ENCODE data around the gene CLPTM1L. TPM values are rescaled to one million over a fixed set of nuclear protein-coding genes. Genes with fewer than 3 reads are reported as not detected.

Gene CLPTM1L
- polyA plus RNA-seq, 3 donors: 14.1 to 76.2 (median 35.0) TPM

- 92% methylated on average over 17 of the region's 18 CpGs for WGBS (ENCODE audit: insufficient coverage)
- Histone ChIP-seq H2AFZ (ENCODE audit: insufficient read depth, low read depth, low read length, poor library complexity, severe bottlenecking) (no peak overlapping the region), H3K4me3 (replicated peaks in 1 of 3; ENCODE audit: low read depth in 2 of 3, low read length in 3 of 3) (no peak overlapping the region), H3K9ac (ENCODE audit: insufficient read depth, low read length, poor library complexity, severe bottlenecking) (no peak overlapping the region), H4K20me1 (ENCODE audit: insufficient read depth, low read length) (no peaks in the 10 kb centered on the region), H3K9me3 (replicated peaks in 1 of 2; ENCODE audit: control insufficient read depth in 1 of 2, insufficient read depth in 1 of 2, low read length in 2 of 2) (peaks cover 7 to 13% of the 10 kb centered on the region in 2 donors), H3K27ac (ENCODE audit: low read depth in 1 of 2, low read length in 2 of 2) (no peak overlapping the region), H3K4me1 (ENCODE audit: control insufficient read depth in 1 of 2, insufficient read depth in 2 of 2, low read length in 2 of 2) (peaks cover 16 to 19% of the 10 kb centered on the region in 2 donors), H3K79me2 (ENCODE audit: insufficient read depth, low read length) (no peaks in the 10 kb centered on the region), H3K36me3 (replicated peaks in 1 of 2; ENCODE audit: control insufficient read depth in 1 of 2, insufficient read depth in 2 of 2, low read length in 2 of 2) (no peaks in the 10 kb centered on the region), H3K27me3 (ENCODE audit: control insufficient read depth in 2 of 2, insufficient read depth in 2 of 2, low read length in 2 of 2) (peaks cover 0 to 12% of the 10 kb centered on the region in 2 donors), H3K4me2 (replicated peaks; ENCODE audit: extremely low read depth, low read length, poor library complexity, severe bottlenecking) (no peak overlapping the region)
- Mint-ChIP-seq H3K4me1 (peaks cover 25% of the 10 kb centered on the region), H3K27me3 (ENCODE audit: low read depth in 3 of 3) (peaks cover 22 to 48% (median 32%) of the 10 kb centered on the region in 3 donors), H3K36me3 (peaks cover 0 to 3% of the 10 kb centered on the region in 2 donors), H3K9me3 (peaks cover 6 to 19% (median 15%) of the 10 kb centered on the region in 7 donors), H3K4me3 (no peak overlapping the region), H3K27ac (peak overlapping the region in 1 of 7 donors; percentile 22)
- no peak for TF ChIP-seq CTCF (IDR thresholded peaks at IDR 0.05)
- no peak for DNase-seq
- intact Hi-C loops (cut with micrococcal nuclease): loop anchor here (10.0 kb wide), 2 partner anchors 143 to 263 kb away; partner anchors contain the start of gene LPCAT1 (in 1 of the 2)
These were observed 37.4 kb upstream of the CLPTM1L start for GRCh38 chr5:1382248-1382700.

- H3K27ac Mint-ChIP-seq: peak overlapping the region in 1 of 7 donors; percentile 5
- DNase-seq: no peak
- no peak overlapping the region for H3K4me2 ChIP-seq (replicated peaks; ENCODE audit: extremely low read depth, low read length, poor library complexity, severe bottlenecking)
- H3K27me3 ChIP-seq (ENCODE audit: control insufficient read depth in 2 of 2, insufficient read depth in 2 of 2, low read length in 2 of 2): peaks cover 0 to 5% of the 10 kb centered on the region in 2 donors
- H2AFZ ChIP-seq (ENCODE audit: insufficient read depth, low read depth, low read length, poor library complexity, severe bottlenecking): no peak overlapping the region
- no peaks in the 10 kb centered on the region for H3K36me3 ChIP-seq (replicated peaks in 1 of 2; ENCODE audit: control insufficient read depth in 1 of 2, insufficient read depth in 2 of 2, low read length in 2 of 2)
- H4K20me1 ChIP-seq (ENCODE audit: insufficient read depth, low read length): no peaks in the 10 kb centered on the region
- no peaks in the 10 kb centered on the region for H3K79me2 ChIP-seq (ENCODE audit: insufficient read depth, low read length)
- peaks cover 6 to 15% (median 14%) of the 10 kb centered on the region in 7 donors for H3K9me3 Mint-ChIP-seq
- H3K4me1 ChIP-seq (ENCODE audit: control insufficient read depth in 1 of 2, insufficient read depth in 2 of 2, low read length in 2 of 2): peaks cover 10 to 14% of the 10 kb centered on the region in 2 donors
- H3K27me3 Mint-ChIP-seq (ENCODE audit: low read depth in 3 of 3): peaks cover 17 to 41% (median 25%) of the 10 kb centered on the region in 3 donors
- H3K36me3 Mint-ChIP-seq: no peaks in the 10 kb centered on the region
- intact Hi-C loops (cut with micrococcal nuclease): loop anchor here (10.0 kb wide), 2 partner anchors 143 to 263 kb away; partner anchors contain the start of gene LPCAT1 (in 1 of the 2)
- peaks cover 7 to 13% of the 10 kb centered on the region in 2 donors for H3K9me3 ChIP-seq (replicated peaks in 1 of 2; ENCODE audit: control insufficient read depth in 1 of 2, insufficient read depth in 1 of 2, low read length in 2 of 2)
- 89% methylated on average over 19 of the region's 25 CpGs for WGBS (ENCODE audit: insufficient coverage)
- TF ChIP-seq CTCF (IDR thresholded peaks at IDR 0.05): no peak
- H3K27ac ChIP-seq (ENCODE audit: low read depth in 1 of 2, low read length in 2 of 2): no peak overlapping the region
- H3K4me3 ChIP-seq (replicated peaks in 1 of 3; ENCODE audit: low read depth in 2 of 3, low read length in 3 of 3): no peak overlapping the region
- H3K9ac ChIP-seq (ENCODE audit: insufficient read depth, low read length, poor library complexity, severe bottlenecking): no peak overlapping the region
- peak overlapping the region in 1 of 2 donors; percentile 49 for H3K4me3 Mint-ChIP-seq
- peaks cover 18% of the 10 kb centered on the region for H3K4me1 Mint-ChIP-seq
These were observed 36.7 kb upstream of the CLPTM1L start for GRCh38 chr5:1381370-1382247.
